Loucy (cell line): ENCODE measurements around the gene SLC9A8.

Source experiments
- CTCF ChIP-seq: fragments of 200-600 bp; sonication (generic); conservative IDR thresholded peaks from 2 replicates; pipeline ENCODE4 v1.5.1; 2014; ENCODE audit warnings: mild to moderate bottlenecking, antibody characterized with exemption, low read length
- EZH2phosphoT487 ChIP-seq: fragments of 200-600 bp; IDR thresholded peaks from 2 replicates; pipeline ENCODE4 v1.6.1; 2018; ENCODE audit warnings: antibody characterized with exemption, mild to moderate bottlenecking, moderate library complexity, borderline replicate concordance

GRCh38 chr20:49768204-49769047 lies 44.2 kb upstream of the SLC9A8 start:
- no peak for TF ChIP-seq CTCF
- TF ChIP-seq EZH2phosphoT487: no peak
